Measurements from ENCODE around the gene MTG2.

DNA sequence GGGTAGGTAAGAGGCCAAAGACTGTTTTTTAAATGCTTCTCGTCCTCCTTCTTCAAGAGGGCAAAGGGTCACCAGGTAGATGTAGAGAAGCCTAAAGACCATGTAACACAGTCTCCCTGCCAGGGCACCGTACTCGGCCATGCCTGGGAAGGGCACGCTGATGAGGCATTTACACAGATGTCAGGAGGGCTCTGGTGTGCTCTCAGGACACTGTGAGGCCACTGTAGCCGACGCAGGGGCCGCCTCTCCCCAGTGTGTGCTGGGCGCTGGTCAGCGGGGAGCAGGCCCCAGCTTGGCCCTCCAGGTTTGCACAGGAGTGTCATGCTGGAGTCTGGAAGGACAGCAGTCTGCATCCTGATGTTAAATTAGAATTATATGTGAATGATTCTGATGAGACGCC is 7.1 kb upstream of the MTG2 start:
- TF ChIP-seq ZFP30 (CRISPR knock-in tag; IDR thresholded peaks at IDR 0.05) (no peak), ISL1 (CRISPR knock-in tag; IDR thresholded peaks at IDR 0.05) (no peak), GLIS3 (CRISPR knock-in tag; IDR thresholded peaks at IDR 0.05) (no peak), TSHZ2 (CRISPR knock-in tag; IDR thresholded peaks at IDR 0.05) (no peak), TOX (CRISPR knock-in tag; IDR thresholded peaks at IDR 0.05; ENCODE audit: borderline replicate concordance) (no peak), CSDC2 (CRISPR knock-in tag; IDR thresholded peaks at IDR 0.05) (no peak), ESRRG (CRISPR knock-in tag; IDR thresholded peaks at IDR 0.05) (no peak), CSRNP3 (CRISPR knock-in tag; IDR thresholded peaks at IDR 0.05) (no peak), TCF4 (CRISPR knock-in tag; IDR thresholded peaks at IDR 0.05; ENCODE audit: borderline replicate concordance) (no peak), SNAI2 (CRISPR knock-in tag; IDR thresholded peaks at IDR 0.05) (no peak), ZFP3 (CRISPR knock-in tag; IDR thresholded peaks at IDR 0.05) (no peak), ARNTL (CRISPR knock-in tag; IDR thresholded peaks at IDR 0.05; ENCODE audit: borderline replicate concordance, low read depth) (no peak), ZC3H10 (CRISPR knock-in tag; IDR thresholded peaks at IDR 0.05) (no peak)
- TF ChIP-seq, protein P1, sequence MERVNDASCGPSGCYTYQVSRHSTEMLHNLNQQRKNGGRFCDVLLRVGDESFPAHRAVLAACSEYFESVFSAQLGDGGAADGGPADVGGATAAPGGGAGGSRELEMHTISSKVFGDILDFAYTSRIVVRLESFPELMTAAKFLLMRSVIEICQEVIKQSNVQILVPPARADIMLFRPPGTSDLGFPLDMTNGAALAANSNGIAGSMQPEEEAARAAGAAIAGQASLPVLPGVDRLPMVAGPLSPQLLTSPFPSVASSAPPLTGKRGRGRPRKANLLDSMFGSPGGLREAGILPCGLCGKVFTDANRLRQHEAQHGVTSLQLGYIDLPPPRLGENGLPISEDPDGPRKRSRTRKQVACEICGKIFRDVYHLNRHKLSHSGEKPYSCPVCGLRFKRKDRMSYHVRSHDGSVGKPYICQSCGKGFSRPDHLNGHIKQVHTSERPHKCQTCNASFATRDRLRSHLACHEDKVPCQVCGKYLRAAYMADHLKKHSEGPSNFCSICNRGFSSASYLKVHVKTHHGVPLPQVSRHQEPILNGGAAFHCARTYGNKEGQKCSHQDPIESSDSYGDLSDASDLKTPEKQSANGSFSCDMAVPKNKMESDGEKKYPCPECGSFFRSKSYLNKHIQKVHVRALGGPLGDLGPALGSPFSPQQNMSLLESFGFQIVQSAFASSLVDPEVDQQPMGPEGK (CRISPR knock-in tag; IDR thresholded peaks at IDR 0.05; ENCODE audit: borderline replicate concordance) = no peak
